Stimulated activated CD8-positive, alpha-beta memory T cell treated with anti-CD3 and anti-CD28 coated beads, Interleukin-7, amount 100 ng/mL, for 1 hour (primary cell): Measurements from ENCODE around the gene PHF11.

ENCODE experiments used
- DNase-seq, 2 donors: peaks; one replicate each; pipeline ENCODE4 v3.0.0-alpha.2; 2020; ENCODE audit warnings: low read depth in 2 of 2

Gene PHF11

GRCh38 chr13:49495783-49496762 lies at the start of gene PHF11:
TSS of gene PHF11 (plus strand) at chr13:49495953. CDS start at chr13:49496002, 49 bp downstream.
- DNase-seq = peak; percentile 71 to 76

- DNase-seq = no peak
Observed at GRCh38 chr13:49446473-49446872, 49.3 kb upstream of the PHF11 start.

GRCh38 chr13:49448753-49449152 lies 47.0 kb upstream of the PHF11 start:
- DNase-seq = no peak

GRCh38 chr13:49450105-49450819 lies 45.5 kb upstream of the PHF11 start:
- no peak for DNase-seq

- no peak for DNase-seq
Observed at GRCh38 chr13:49452725-49453457, 42.9 kb upstream of the PHF11 start.

- DNase-seq = no peak
Observed at GRCh38 chr13:49453465-49453864, 42.3 kb upstream of the PHF11 start.

- no peak for DNase-seq
Observed at GRCh38 chr13:49454388-49455006, 41.3 kb upstream of the PHF11 start.

- DNase-seq = no peak
Observed at GRCh38 chr13:49455007-49455398, 40.8 kb upstream of the PHF11 start.

GRCh38 chr13:49456156-49456555 lies 39.6 kb upstream of the PHF11 start:
- DNase-seq = no peak

- no peak for DNase-seq
Observed at GRCh38 chr13:49457221-49457620, 38.5 kb upstream of the PHF11 start.

GRCh38 chr13:49459580-49459979 lies 36.2 kb upstream of the PHF11 start:
- DNase-seq = no peak

GRCh38 chr13:49464085-49464484 lies 31.7 kb upstream of the PHF11 start:
- no peak for DNase-seq

GRCh38 chr13:49464621-49465325 lies 31.0 kb upstream of the PHF11 start:
- no peak for DNase-seq

GRCh38 chr13:49466292-49466838 lies 29.4 kb upstream of the PHF11 start:
- DNase-seq = no peak

- no peak for DNase-seq
Observed at GRCh38 chr13:49472186-49472585, 23.6 kb upstream of the PHF11 start.

- no peak for DNase-seq
Observed at GRCh38 chr13:49476529-49476928, 19.2 kb upstream of the PHF11 start.

GRCh38 chr13:49481788-49482187 lies 14.0 kb upstream of the PHF11 start:
- no peak for DNase-seq

- no peak for DNase-seq
Observed at GRCh38 chr13:49488563-49488962, 7.2 kb upstream of the PHF11 start.

GRCh38 chr13:49494645-49495044 lies 1.1 kb upstream of the PHF11 start:
- DNase-seq = no peak

GRCh38 chr13:49496837-49497236 lies 1.1 kb downstream of the PHF11 start:
- DNase-seq = peak in 1 of 2 donors; percentile 26

GRCh38 chr13:49497272-49497671 lies 1.5 kb downstream of the PHF11 start:
- no peak for DNase-seq
